ENCODE results near the gene NAA80.

- TF ChIP-seq, protein P1, sequence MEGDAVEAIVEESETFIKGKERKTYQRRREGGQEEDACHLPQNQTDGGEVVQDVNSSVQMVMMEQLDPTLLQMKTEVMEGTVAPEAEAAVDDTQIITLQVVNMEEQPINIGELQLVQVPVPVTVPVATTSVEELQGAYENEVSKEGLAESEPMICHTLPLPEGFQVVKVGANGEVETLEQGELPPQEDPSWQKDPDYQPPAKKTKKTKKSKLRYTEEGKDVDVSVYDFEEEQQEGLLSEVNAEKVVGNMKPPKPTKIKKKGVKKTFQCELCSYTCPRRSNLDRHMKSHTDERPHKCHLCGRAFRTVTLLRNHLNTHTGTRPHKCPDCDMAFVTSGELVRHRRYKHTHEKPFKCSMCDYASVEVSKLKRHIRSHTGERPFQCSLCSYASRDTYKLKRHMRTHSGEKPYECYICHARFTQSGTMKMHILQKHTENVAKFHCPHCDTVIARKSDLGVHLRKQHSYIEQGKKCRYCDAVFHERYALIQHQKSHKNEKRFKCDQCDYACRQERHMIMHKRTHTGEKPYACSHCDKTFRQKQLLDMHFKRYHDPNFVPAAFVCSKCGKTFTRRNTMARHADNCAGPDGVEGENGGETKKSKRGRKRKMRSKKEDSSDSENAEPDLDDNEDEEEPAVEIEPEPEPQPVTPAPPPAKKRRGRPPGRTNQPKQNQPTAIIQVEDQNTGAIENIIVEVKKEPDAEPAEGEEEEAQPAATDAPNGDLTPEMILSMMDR (IDR thresholded peaks at IDR 0.05; ENCODE audit: low read depth, low read length), result peak; percentile 47
- TF ChIP-seq EZH2phosphoT487 (IDR thresholded peaks at IDR 0.05; ENCODE audit: low read depth), result no peak
Measured at GRCh38 chr3:50298836-50299637, at the start of gene NAA80, which contains the start of gene HYAL3.

All from OCI-LY3 (cell line).